Ishikawa (cell line): ENCODE measurements around the gene EFEMP2.

Experiments used
- CEBPB ChIP-seq: IDR thresholded peaks from 2 replicates; pipeline ENCODE4 v1.6.1; 2012
- CREB1 ChIP-seq: IDR thresholded peaks from 2 replicates; pipeline ENCODE4 v1.6.1; 2012; ENCODE audit warnings: low read depth
- EGR1 ChIP-seq: IDR thresholded peaks from 2 replicates; pipeline ENCODE4 v1.6.1; 2012
- EP300 ChIP-seq: IDR thresholded peaks from 2 replicates; pipeline ENCODE4 v1.6.1; 2012; ENCODE audit warnings: borderline replicate concordance
- FOXM1 ChIP-seq: IDR thresholded peaks from 2 replicates; pipeline ENCODE4 v1.6.1; 2012; ENCODE audit warnings: low read depth, borderline replicate concordance
- NFIC ChIP-seq: IDR thresholded peaks from 2 replicates; pipeline ENCODE4 v1.6.1; 2012
- RAD21 ChIP-seq: IDR thresholded peaks from 2 replicates; pipeline ENCODE4 v1.6.1; 2012; ENCODE audit warnings: low read depth
- TAF1 ChIP-seq: IDR thresholded peaks from 2 replicates; pipeline ENCODE4 v1.6.1; 2012; ENCODE audit warnings: low read depth, mild to moderate bottlenecking
- TCF12 ChIP-seq: IDR thresholded peaks from 2 replicates; pipeline ENCODE4 v1.6.1; 2012; ENCODE audit warnings: low read depth
- TEAD4 ChIP-seq: IDR thresholded peaks from 2 replicates; pipeline ENCODE4 v1.6.1; 2012
- USF1 ChIP-seq: IDR thresholded peaks from 2 replicates; pipeline ENCODE4 v1.6.1; 2012
- YY1 ChIP-seq: IDR thresholded peaks from 2 replicates; pipeline ENCODE4 v1.6.1; 2012; ENCODE audit warnings: low read depth
- ZBTB7A ChIP-seq: IDR thresholded peaks from 2 replicates; pipeline ENCODE4 v1.6.1; 2012; ENCODE audit warnings: low read depth
- TF ChIP-seq, protein P1 (sequence below): IDR thresholded peaks from 2 replicates; pipeline ENCODE4 v1.6.1; 2012; ENCODE audit warnings: low read depth, mild to moderate bottlenecking
- TF ChIP-seq, protein P2 (sequence below): IDR thresholded peaks from 2 replicates; pipeline ENCODE4 v1.6.1; 2012

Gene EFEMP2

DNA sequence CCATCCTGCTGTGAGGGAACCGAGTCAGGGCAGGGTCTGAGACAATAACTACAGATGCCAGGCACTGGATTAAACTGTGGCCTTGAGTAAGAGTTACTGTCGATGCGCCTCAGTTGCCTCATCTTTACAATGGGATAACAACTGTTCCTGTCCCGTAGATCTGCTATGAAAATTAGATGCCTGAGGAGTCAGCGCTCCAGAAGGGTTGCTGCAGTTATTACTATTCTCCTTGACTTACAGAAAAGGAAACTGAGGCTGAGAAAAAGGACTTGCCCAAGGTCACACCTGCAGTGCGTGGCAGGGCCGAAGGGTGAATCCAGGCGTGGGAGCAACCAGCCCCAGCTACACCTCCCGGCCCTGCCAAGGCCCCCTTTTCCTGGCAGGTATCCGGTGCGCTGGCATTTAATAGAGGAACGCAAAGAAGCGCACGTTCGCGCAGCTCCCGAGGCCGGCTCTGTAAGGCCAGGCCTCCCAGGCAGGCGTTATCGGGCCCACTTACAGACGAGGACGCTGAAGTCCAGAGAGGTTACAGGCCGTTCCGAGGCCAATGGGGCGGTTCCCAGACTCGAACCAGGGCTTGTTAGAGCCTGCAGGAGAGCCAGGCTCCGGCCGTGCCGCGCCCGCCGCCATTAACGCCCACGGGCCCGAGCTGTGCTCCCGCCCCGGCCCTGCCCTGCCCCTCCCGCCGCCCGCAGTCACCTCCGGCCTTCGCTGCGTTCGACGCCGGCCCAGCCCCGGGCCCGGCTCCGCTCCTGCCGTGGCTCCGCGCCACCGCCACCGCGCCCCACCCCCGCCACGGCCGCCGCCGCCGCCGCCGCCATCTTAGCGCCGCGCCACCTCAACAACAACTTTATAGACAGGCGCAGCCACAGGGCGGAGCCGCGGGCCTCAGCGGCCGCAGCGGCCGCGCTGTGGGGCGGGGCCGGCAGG, 45.9 kb upstream of the EFEMP2 start, which contains the start of gene C11orf68:
TSS of gene C11orf68 (minus strand) at position 852 of the 930 bp plus-strand sequence. CDS start at position 821, 31 bp downstream.
- TF ChIP-seq CREB1 = no peak
- TF ChIP-seq NFIC = no peak
- TF ChIP-seq, protein P1, sequence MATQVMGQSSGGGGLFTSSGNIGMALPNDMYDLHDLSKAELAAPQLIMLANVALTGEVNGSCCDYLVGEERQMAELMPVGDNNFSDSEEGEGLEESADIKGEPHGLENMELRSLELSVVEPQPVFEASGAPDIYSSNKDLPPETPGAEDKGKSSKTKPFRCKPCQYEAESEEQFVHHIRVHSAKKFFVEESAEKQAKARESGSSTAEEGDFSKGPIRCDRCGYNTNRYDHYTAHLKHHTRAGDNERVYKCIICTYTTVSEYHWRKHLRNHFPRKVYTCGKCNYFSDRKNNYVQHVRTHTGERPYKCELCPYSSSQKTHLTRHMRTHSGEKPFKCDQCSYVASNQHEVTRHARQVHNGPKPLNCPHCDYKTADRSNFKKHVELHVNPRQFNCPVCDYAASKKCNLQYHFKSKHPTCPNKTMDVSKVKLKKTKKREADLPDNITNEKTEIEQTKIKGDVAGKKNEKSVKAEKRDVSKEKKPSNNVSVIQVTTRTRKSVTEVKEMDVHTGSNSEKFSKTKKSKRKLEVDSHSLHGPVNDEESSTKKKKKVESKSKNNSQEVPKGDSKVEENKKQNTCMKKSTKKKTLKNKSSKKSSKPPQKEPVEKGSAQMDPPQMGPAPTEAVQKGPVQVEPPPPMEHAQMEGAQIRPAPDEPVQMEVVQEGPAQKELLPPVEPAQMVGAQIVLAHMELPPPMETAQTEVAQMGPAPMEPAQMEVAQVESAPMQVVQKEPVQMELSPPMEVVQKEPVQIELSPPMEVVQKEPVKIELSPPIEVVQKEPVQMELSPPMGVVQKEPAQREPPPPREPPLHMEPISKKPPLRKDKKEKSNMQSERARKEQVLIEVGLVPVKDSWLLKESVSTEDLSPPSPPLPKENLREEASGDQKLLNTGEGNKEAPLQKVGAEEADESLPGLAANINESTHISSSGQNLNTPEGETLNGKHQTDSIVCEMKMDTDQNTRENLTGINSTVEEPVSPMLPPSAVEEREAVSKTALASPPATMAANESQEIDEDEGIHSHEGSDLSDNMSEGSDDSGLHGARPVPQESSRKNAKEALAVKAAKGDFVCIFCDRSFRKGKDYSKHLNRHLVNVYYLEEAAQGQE = no peak
- TF ChIP-seq CEBPB = no peak
- TF ChIP-seq USF1 = no peak
- no peak for TF ChIP-seq ZBTB7A
- TF ChIP-seq TAF1 = peak; percentile 10; the same call in 1 of the 2 replicates
- TF ChIP-seq YY1 = peak; percentile 91
- TF ChIP-seq RAD21 = no peak
- TF ChIP-seq FOXM1 = no peak
- 0 out of 2 replicates have a peak, but pooled peaks have one; percentile 7 for TF ChIP-seq EP300
- TF ChIP-seq TEAD4 = no peak
- TF ChIP-seq TCF12 = no peak
- TF ChIP-seq, protein P2, sequence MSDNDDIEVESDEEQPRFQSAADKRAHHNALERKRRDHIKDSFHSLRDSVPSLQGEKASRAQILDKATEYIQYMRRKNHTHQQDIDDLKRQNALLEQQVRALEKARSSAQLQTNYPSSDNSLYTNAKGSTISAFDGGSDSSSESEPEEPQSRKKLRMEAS = peak; percentile 29; the same call in 1 of the 2 replicates
- TF ChIP-seq EGR1 = peak; percentile 59; the same call in 1 of the 2 replicates

DNA sequence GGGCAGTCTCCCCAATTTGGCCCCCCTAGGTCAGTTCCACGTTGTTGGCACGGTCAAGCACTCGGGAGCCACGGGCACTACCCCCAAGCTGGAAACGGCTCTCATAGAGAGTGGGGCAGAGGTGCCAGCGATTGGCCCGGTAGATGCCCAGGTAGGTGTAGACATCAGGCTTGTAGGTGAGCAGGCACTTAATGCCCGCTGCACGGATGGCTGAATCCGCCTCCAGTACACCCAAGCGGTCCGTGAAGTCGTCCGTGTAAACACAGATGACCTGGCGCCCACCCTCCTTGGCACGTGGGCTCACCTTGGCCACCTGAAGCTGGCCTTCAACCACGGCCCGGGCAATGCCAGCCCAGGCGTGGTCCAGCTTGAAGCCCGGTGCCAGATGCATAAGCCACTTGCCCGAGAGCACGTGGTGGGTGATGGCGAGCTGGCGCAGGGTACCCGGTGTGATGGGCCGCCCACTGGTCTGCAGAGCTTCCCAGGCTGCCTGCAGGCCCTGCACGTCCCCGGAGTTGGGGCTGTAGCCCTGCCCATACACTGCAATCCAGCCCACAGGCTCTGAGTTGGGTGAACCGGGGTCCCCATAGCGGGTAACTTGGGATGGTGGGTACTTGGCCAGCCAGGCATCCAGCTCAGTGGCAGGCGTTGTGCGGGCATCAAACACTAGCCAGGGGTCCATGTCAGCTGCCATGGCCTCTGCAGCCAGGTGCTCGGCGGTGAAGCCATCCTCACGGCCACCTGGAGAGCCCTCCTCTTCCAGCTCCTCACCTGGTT, 45.0 kb upstream of the EFEMP2 start:
- no peak for TF ChIP-seq YY1
- TF ChIP-seq TEAD4 = no peak
- TF ChIP-seq ZBTB7A = no peak
- no peak for TF ChIP-seq TAF1
- no peak for TF ChIP-seq USF1
- TF ChIP-seq CEBPB = no peak
- TF ChIP-seq TCF12 = no peak
- no peak for TF ChIP-seq RAD21
- no peak for TF ChIP-seq EGR1
- no peak for TF ChIP-seq EP300
- TF ChIP-seq FOXM1 = no peak
- TF ChIP-seq CREB1 = no peak
- TF ChIP-seq, protein P1 = no peak
- TF ChIP-seq NFIC = no peak

GRCh38 chr11:65917077-65917433, 44.5 kb upstream of the EFEMP2 start:
- TF ChIP-seq CREB1 = no peak
- TF ChIP-seq, protein P2 = no peak
- no peak for TF ChIP-seq EP300
- TF ChIP-seq EGR1 = no peak
- no peak for TF ChIP-seq TAF1
- no peak for TF ChIP-seq ZBTB7A
- TF ChIP-seq NFIC = no peak
- no peak for TF ChIP-seq FOXM1
- TF ChIP-seq, protein P1 = no peak
- no peak for TF ChIP-seq USF1
- TF ChIP-seq TEAD4 = no peak
- TF ChIP-seq YY1 = no peak
- TF ChIP-seq TCF12 = no peak
- no peak for TF ChIP-seq CEBPB
- TF ChIP-seq RAD21 = no peak
